WI38 (cell line): ENCODE results near the gene DPP8.
A peak's percentile ranks its signal among the peaks of the same experiment; 100 is the strongest.

Experiments
- H3K4me3 ChIP-seq: 2 replicates; pipeline ENCODE4 v1.5.1; 2011; ENCODE audit warnings: low read depth, mild to moderate bottlenecking, control low read depth, low read length
- CTCF ChIP-seq: IDR thresholded peaks from 2 replicates; pipeline ENCODE4 v1.5.1; 2012; ENCODE audit warnings: low read depth, mild to moderate bottlenecking, control low read depth, low read length

Gene DPP8

GRCh38 chr15:65423150-65423975 lies 94.1 kb downstream of the DPP8 start:
- no peak for TF ChIP-seq CTCF
- peak overlapping the region; percentile 46 for H3K4me3 ChIP-seq

- TF ChIP-seq CTCF: no peak
- H3K4me3 ChIP-seq: peak overlapping the region; percentile 71
Observed at GRCh38 chr15:65421360-65422215, 95.9 kb downstream of the DPP8 start.

GRCh38 chr15:65420975-65421359 lies 96.5 kb downstream of the DPP8 start:
- peak overlapping the region; percentile 71 for H3K4me3 ChIP-seq
- TF ChIP-seq CTCF: no peak

- H3K4me3 ChIP-seq: no peak overlapping the region
- TF ChIP-seq CTCF: no peak
Observed at GRCh38 chr15:65418596-65418995, 98.9 kb downstream of the DPP8 start.

- no peak overlapping the region for H3K4me3 ChIP-seq
- no peak for TF ChIP-seq CTCF
Observed at GRCh38 chr15:65416845-65417416, 100.6 kb downstream of the DPP8 start.

- H3K4me3 ChIP-seq: no peak overlapping the region
- TF ChIP-seq CTCF: no peak
Observed at GRCh38 chr15:65414841-65415621, 102.5 kb downstream of the DPP8 start.
